BJ (cell line): ENCODE measurements around the gene FKBP8. TPM values are rescaled to one million over a fixed set of nuclear protein-coding genes. Genes with fewer than 3 reads are reported as not detected.

Experiments used
- CTCF ChIA-PET: fragments of 350-600 bp; formaldehyde crosslinking; extraction: SDS; loops from one replicate; lab custom pipeline; 2021; ENCODE audit warnings: antibody characterized with exemption, inconsistent platforms; lab: Yijun Ruan, JAX
- POLR2A ChIA-PET: fragments of 300-600 bp; sonication (Branson Sonifier 250); formaldehyde crosslinking; extraction: SDS; loops from one replicate; lab custom pipeline; 2021; ENCODE audit warnings: antibody characterized with exemption; lab: Charles Lee
- DNase-seq: peaks from one replicate; pipeline ENCODE4 v3.0.0-alpha.2; 2011; ENCODE audit warnings: low read depth
- H3K27me3 ChIP-seq: 2 replicates; pipeline ENCODE4 v1.6.0; 2011; ENCODE audit warnings: low read length; ENCODE audit not compliant: control insufficient read depth, insufficient read depth
- H3K36me3 ChIP-seq: 2 replicates; pipeline ENCODE4 v1.5.1; 2011; ENCODE audit warnings: low read length; ENCODE audit not compliant: control insufficient read depth, insufficient read depth
- H3K4me3 ChIP-seq: 2 replicates; pipeline ENCODE4 v1.5.1; 2011; ENCODE audit warnings: low read depth, mild to moderate bottlenecking, control low read depth, low read length
- CTCF ChIP-seq: IDR thresholded peaks from 2 replicates; pipeline ENCODE4 v1.5.1; 2011; ENCODE audit warnings: low read depth, mild to moderate bottlenecking, control low read depth, inconsistent platforms, low read length, moderate library complexity; ENCODE audit not compliant: insufficient read depth
- polyA plus RNA-seq: library from polyadenylated mRNA; depleted of rRNA; stranded (reverse); fragments of >200 nt; gene quantifications from 2 replicates; pipeline ENCODE4 v1.2.3, GENCODE V29; 2011

FKBP8 gene
- polyA plus RNA-seq, 1 experiment: 280 TPM

- ChIA-PET CTCF (interaction anchor here (1.0 to 2.1 kb wide), 4 partner anchors 20 to 32 kb away, joined by 3 to 5 read pairs (median 4); no protein-coding TSS in a partner anchor), POLR2A (no interaction called here)
Observed at GRCh38 chr19:18494267-18494607, 49.1 kb downstream of the FKBP8 start.

GRCh38 chr19:18493440-18494266, 49.7 kb downstream of the FKBP8 start:
- CTCF ChIA-PET: interaction anchor here (1.0 to 2.1 kb wide), 3 partner anchors 19 to 26 kb away, joined by 3 to 5 read pairs (median 3); no protein-coding TSS in a partner anchor
- POLR2A ChIA-PET: no interaction called here

More at GRCh38 chr19:18494267-18494607, 49.1 kb downstream of the FKBP8 start:
- Histone ChIP-seq H3K4me3 (no peak overlapping the region), H3K36me3 (peaks cover 5% of the 10 kb centered on the region), H3K27me3 (no peaks in the 10 kb centered on the region)
- DNase-seq: no peak
- TF ChIP-seq CTCF: no peak

GRCh38 chr19:18491995-18492953, 51.1 kb downstream of the FKBP8 start:
- ChIA-PET CTCF (interaction anchor here (0.6 to 1.6 kb wide), 3 partner anchors 9 to 79 kb away, joined by 3 to 5 read pairs (median 4); partner anchors contain the start of gene UBA52), POLR2A (no interaction called here)
- DNase-seq: no peak
- H3K36me3 ChIP-seq: peaks cover 5% of the 10 kb centered on the region
- no peaks in the 10 kb centered on the region for H3K27me3 ChIP-seq
- no peak overlapping the region for H3K4me3 ChIP-seq
- TF ChIP-seq CTCF: no peak

More at GRCh38 chr19:18493440-18494266, 49.7 kb downstream of the FKBP8 start:
- Histone ChIP-seq H3K4me3 (no peak overlapping the region), H3K36me3 (peaks cover 5% of the 10 kb centered on the region), H3K27me3 (no peaks in the 10 kb centered on the region)
- no peak for DNase-seq
- no peak for TF ChIP-seq CTCF

- Histone ChIP-seq H3K4me3 (no peak overlapping the region), H3K27me3 (no peaks in the 10 kb centered on the region), H3K36me3 (peaks cover 8% of the 10 kb centered on the region)
- ChIA-PET CTCF (no interaction called here), POLR2A (no interaction called here)
- no peak for TF ChIP-seq CTCF
- DNase-seq: no peak
Observed at GRCh38 chr19:18490728-18491127, 52.6 kb downstream of the FKBP8 start.
